Mucosa of rectum (tissue), 2 donors: ENCODE measurements around the gene CREB3L1.

Experiments
- H3K27ac ChIP-seq, 2 donors: one replicate each; pipeline ENCODE4 v1.7.0; 2013; ENCODE audit warnings: inconsistent platforms in 2 of 2, low read depth in 2 of 2, low read length in 2 of 2
- H3K27me3 ChIP-seq, 2 donors: one replicate each; pipeline ENCODE4 v1.7.0; 2013; ENCODE audit warnings: low read length in 2 of 2; ENCODE audit not compliant: control insufficient read depth in 2 of 2, insufficient read depth in 2 of 2
- H3K36me3 ChIP-seq, 2 donors: one replicate each; pipeline ENCODE4 v1.7.0; 2013; ENCODE audit warnings: low read length in 2 of 2; ENCODE audit not compliant: control insufficient read depth in 2 of 2, insufficient read depth in 2 of 2
- H3K4me1 ChIP-seq, 2 donors: one replicate each; pipeline ENCODE4 v1.7.0; 2013; ENCODE audit warnings: low read length in 2 of 2, mild to moderate bottlenecking in 1 of 2; ENCODE audit not compliant: control insufficient read depth in 2 of 2, insufficient read depth in 2 of 2
- H3K4me3 ChIP-seq, 2 donors: one replicate each; pipeline ENCODE4 v1.7.0; 2013; ENCODE audit warnings: low read length in 2 of 2
- H3K9ac ChIP-seq, 2 donors: one replicate each; pipeline ENCODE4 v1.7.0; 2013; ENCODE audit warnings: low read length in 2 of 2, low read depth in 1 of 2, mild to moderate bottlenecking in 1 of 2
- H3K9me3 ChIP-seq, 2 donors: one replicate each; pipeline ENCODE4 v1.7.0; 2013; ENCODE audit warnings: low read length in 2 of 2; ENCODE audit not compliant: control insufficient read depth in 2 of 2
- donor health status: healthy.
- donor health status: Normal muscosa, but diverticular disease.

CREB3L1 gene

GRCh38 chr11:46285594-46286033, 8.2 kb downstream of the CREB3L1 start:
- Histone ChIP-seq H3K4me3 (no peak overlapping the region), H3K27ac (peak overlapping the region; percentile 52 to 58), H3K9me3 (no peaks in the 10 kb centered on the region), H3K36me3 (peaks cover 9% of the 10 kb centered on the region in 2 donors), H3K27me3 (no peaks in the 10 kb centered on the region), H3K9ac (peak overlapping the region in 1 of 2 donors; percentile 8), H3K4me1 (peaks cover 22 to 54% of the 10 kb centered on the region in 2 donors)

- H3K36me3 ChIP-seq, result peaks cover 9% of the 10 kb centered on the region in 2 donors
- H3K4me1 ChIP-seq, result peaks cover 17 to 43% of the 10 kb centered on the region in 2 donors
- no peaks in the 10 kb centered on the region for H3K27me3 ChIP-seq
- H3K9me3 ChIP-seq, result no peaks in the 10 kb centered on the region
- H3K9ac ChIP-seq, result no peak overlapping the region
- H3K27ac ChIP-seq, result no peak overlapping the region
- no peak overlapping the region for H3K4me3 ChIP-seq
Observed at GRCh38 chr11:46286789-46287188, 9.3 kb downstream of the CREB3L1 start.

- Histone ChIP-seq H3K4me1 (peaks cover 14 to 34% of the 10 kb centered on the region in 2 donors), H3K4me3 (no peak overlapping the region), H3K9ac (no peak overlapping the region), H3K27me3 (no peaks in the 10 kb centered on the region), H3K27ac (no peak overlapping the region), H3K9me3 (no peaks in the 10 kb centered on the region), H3K36me3 (peaks cover 12% of the 10 kb centered on the region in 2 donors)
Observed at GRCh38 chr11:46288451-46288850, 11.0 kb downstream of the CREB3L1 start.

- no peak overlapping the region for H3K4me3 ChIP-seq
- peaks cover 6 to 7% of the 10 kb centered on the region in 2 donors for H3K36me3 ChIP-seq
- no peak overlapping the region for H3K9ac ChIP-seq
- no peaks in the 10 kb centered on the region for H3K27me3 ChIP-seq
- peak overlapping the region; percentile 1 to 31 for H3K27ac ChIP-seq
- no peaks in the 10 kb centered on the region for H3K9me3 ChIP-seq
- H3K4me1 ChIP-seq, result peaks cover 17 to 29% of the 10 kb centered on the region in 2 donors
Observed at GRCh38 chr11:46290011-46290410, 12.5 kb downstream of the CREB3L1 start.

- Histone ChIP-seq H3K9me3 (no peaks in the 10 kb centered on the region), H3K36me3 (peaks cover 5 to 6% of the 10 kb centered on the region in 2 donors), H3K27ac (peak overlapping the region; percentile 31 to 65), H3K27me3 (no peaks in the 10 kb centered on the region), H3K4me3 (no peak overlapping the region), H3K4me1 (peaks cover 19 to 21% of the 10 kb centered on the region in 2 donors), H3K9ac (no peak overlapping the region)
Observed at GRCh38 chr11:46290598-46291309, 13.3 kb downstream of the CREB3L1 start.

- no peaks in the 10 kb centered on the region for H3K27me3 ChIP-seq
- peaks cover 5 to 6% of the 10 kb centered on the region in 2 donors for H3K36me3 ChIP-seq
- no peak overlapping the region for H3K4me3 ChIP-seq
- peaks cover 18 to 24% of the 10 kb centered on the region in 2 donors for H3K4me1 ChIP-seq
- H3K27ac ChIP-seq, result peak overlapping the region; percentile 37 to 65
- no peak overlapping the region for H3K9ac ChIP-seq
- H3K9me3 ChIP-seq, result no peaks in the 10 kb centered on the region
Observed at GRCh38 chr11:46291441-46292150, 14.1 kb downstream of the CREB3L1 start.

- Histone ChIP-seq H3K4me3 (no peak overlapping the region), H3K36me3 (peaks cover 3 to 6% of the 10 kb centered on the region in 2 donors), H3K27me3 (no peaks in the 10 kb centered on the region), H3K4me1 (peaks cover 21 to 24% of the 10 kb centered on the region in 2 donors), H3K9me3 (no peaks in the 10 kb centered on the region), H3K9ac (no peak overlapping the region), H3K27ac (no peak overlapping the region)
Observed at GRCh38 chr11:46293066-46293465, 15.6 kb downstream of the CREB3L1 start.

GRCh38 chr11:46293641-46294103, 16.2 kb downstream of the CREB3L1 start:
- peaks cover 3 to 6% of the 10 kb centered on the region in 2 donors for H3K36me3 ChIP-seq
- no peaks in the 10 kb centered on the region for H3K9me3 ChIP-seq
- H3K4me1 ChIP-seq, result peaks cover 21 to 24% of the 10 kb centered on the region in 2 donors
- H3K27me3 ChIP-seq, result no peaks in the 10 kb centered on the region
- no peak overlapping the region for H3K9ac ChIP-seq
- H3K4me3 ChIP-seq, result no peak overlapping the region
- H3K27ac ChIP-seq, result peak overlapping the region in 1 of 2 donors; percentile 5

- Histone ChIP-seq H3K27ac (peak overlapping the region; percentile 5 to 52), H3K4me3 (peak overlapping the region; percentile 6 to 71), H3K27me3 (no peaks in the 10 kb centered on the region), H3K4me1 (peaks cover 17 to 24% of the 10 kb centered on the region in 2 donors), H3K9me3 (no peaks in the 10 kb centered on the region), H3K9ac (no peak overlapping the region), H3K36me3 (peaks cover 4 to 11% of the 10 kb centered on the region in 2 donors)
Observed at GRCh38 chr11:46294365-46295309, 17.2 kb downstream of the CREB3L1 start.
